HG03439 (cell line): ENCODE results near the gene TRIM31.

Experiments
- ATAC-seq: cut with Tn5 transposase; IDR thresholded peaks from one replicate; pipeline ENCODE4 v1.9.1; 2021; ENCODE audit warnings: mild to moderate bottlenecking, moderate library complexity; ENCODE audit not compliant: unreplicated experiment

The TRIM31 gene

GRCh38 chr6:30055513-30055912 is 57.4 kb downstream of the TRIM31 start:
- no peak for ATAC-seq

- no peak for ATAC-seq
Observed at GRCh38 chr6:30053682-30054081, 59.2 kb downstream of the TRIM31 start.
